Measurements from ENCODE around the gene RPS15. TPM values are rescaled to one million over a fixed set of nuclear protein-coding genes. Genes with fewer than 3 reads are reported as not detected.

RPS15 gene
- total and polyA plus RNA-seq, 2 of the 13 experiments (the other 11 are each of a cell fraction or from before 2014, with no cell fraction given) = 695 to 1,411 TPM

DNA sequence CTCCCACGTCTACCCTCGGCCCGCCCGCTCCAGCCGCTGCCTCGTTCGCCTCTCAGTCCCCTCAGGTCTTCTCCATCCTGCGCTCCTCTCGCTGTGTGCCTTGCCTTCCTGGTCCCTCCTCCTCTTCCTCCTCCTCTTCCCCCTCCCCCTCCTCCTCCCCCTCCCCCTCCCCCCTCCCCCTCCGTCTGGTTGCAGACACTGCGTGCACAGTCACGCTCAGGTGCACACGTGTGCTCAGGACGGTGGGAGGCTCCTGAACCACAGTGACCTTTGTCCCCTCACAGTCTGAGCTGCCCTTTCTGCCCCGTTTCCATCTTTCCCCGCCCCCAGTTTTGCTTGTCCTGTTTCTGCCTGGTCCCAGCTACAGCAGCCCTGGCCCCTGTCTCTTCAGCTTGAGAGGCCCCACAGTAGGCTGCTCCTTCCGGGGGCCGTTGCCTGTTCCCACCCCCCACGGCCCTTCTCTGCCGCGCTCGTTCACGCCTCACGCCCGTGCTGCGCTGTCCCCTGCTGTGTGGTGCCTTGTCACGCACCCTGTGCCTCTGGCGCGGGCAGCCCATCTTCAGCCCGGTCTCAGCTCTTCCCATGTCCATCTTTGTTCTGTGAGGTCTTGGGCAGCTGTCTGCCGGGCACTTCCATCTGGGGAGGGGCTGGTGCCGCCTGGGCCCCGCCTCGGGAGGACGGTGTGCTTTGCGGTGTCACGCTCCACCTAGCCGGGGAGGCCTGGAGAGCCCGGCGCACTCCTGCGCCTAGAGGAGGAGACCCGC is 13.8 kb upstream of the RPS15 start (continued):
- no peak for TF ChIP-seq GTF2F1 (IDR thresholded peaks at IDR 0.05; ENCODE audit: low read length)
- TF ChIP-seq, protein P1, sequence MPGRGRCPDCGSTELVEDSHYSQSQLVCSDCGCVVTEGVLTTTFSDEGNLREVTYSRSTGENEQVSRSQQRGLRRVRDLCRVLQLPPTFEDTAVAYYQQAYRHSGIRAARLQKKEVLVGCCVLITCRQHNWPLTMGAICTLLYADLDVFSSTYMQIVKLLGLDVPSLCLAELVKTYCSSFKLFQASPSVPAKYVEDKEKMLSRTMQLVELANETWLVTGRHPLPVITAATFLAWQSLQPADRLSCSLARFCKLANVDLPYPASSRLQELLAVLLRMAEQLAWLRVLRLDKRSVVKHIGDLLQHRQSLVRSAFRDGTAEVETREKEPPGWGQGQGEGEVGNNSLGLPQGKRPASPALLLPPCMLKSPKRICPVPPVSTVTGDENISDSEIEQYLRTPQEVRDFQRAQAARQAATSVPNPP (CRISPR knock-in tag; IDR thresholded peaks at IDR 0.05) = 0 out of 2 replicates have a peak, but pooled peaks have one; percentile 41
- no peak for TF ChIP-seq AHR (CRISPR knock-in tag; IDR thresholded peaks at IDR 0.05)
- TF ChIP-seq HMGA1 (CRISPR knock-in tag; conservative IDR thresholded peaks at IDR 0.05) = no peak
- no peak for TF ChIP-seq BRCA1 (CRISPR knock-in tag; IDR thresholded peaks at IDR 0.05)
- TF ChIP-seq ZNF775 (CRISPR knock-in tag; IDR thresholded peaks at IDR 0.05; ENCODE audit: borderline replicate concordance) = no peak
- no peak for TF ChIP-seq HNRNPH1 (optimal IDR thresholded peaks at IDR 0.05; ENCODE audit: low read depth, low read length)
- TF ChIP-seq, protein P2, sequence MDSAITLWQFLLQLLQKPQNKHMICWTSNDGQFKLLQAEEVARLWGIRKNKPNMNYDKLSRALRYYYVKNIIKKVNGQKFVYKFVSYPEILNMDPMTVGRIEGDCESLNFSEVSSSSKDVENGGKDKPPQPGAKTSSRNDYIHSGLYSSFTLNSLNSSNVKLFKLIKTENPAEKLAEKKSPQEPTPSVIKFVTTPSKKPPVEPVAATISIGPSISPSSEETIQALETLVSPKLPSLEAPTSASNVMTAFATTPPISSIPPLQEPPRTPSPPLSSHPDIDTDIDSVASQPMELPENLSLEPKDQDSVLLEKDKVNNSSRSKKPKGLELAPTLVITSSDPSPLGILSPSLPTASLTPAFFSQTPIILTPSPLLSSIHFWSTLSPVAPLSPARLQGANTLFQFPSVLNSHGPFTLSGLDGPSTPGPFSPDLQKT (CRISPR knock-in tag; IDR thresholded peaks at IDR 0.05; ENCODE audit: borderline replicate concordance) = no peak
- TF ChIP-seq ZFP37 (CRISPR knock-in tag; IDR thresholded peaks at IDR 0.05; ENCODE audit: borderline replicate concordance) = no peak
- no peak for TF ChIP-seq ATM (IDR thresholded peaks at IDR 0.05; ENCODE audit: borderline replicate concordance)
- TF ChIP-seq RNF2 (conservative IDR thresholded peaks at IDR 0.05; ENCODE audit: low read depth) = no peak
- no peak for TF ChIP-seq SMAD3 (CRISPR knock-in tag; IDR thresholded peaks at IDR 0.05)
- TF ChIP-seq, protein P3, sequence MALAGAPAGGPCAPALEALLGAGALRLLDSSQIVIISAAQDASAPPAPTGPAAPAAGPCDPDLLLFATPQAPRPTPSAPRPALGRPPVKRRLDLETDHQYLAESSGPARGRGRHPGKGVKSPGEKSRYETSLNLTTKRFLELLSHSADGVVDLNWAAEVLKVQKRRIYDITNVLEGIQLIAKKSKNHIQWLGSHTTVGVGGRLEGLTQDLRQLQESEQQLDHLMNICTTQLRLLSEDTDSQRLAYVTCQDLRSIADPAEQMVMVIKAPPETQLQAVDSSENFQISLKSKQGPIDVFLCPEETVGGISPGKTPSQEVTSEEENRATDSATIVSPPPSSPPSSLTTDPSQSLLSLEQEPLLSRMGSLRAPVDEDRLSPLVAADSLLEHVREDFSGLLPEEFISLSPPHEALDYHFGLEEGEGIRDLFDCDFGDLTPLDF (CRISPR knock-in tag; IDR thresholded peaks at IDR 0.05) = no peak
- no peak for TF ChIP-seq MTF2 (CRISPR knock-in tag; IDR thresholded peaks at IDR 0.05; ENCODE audit: borderline replicate concordance)
- TF ChIP-seq, protein P4, sequence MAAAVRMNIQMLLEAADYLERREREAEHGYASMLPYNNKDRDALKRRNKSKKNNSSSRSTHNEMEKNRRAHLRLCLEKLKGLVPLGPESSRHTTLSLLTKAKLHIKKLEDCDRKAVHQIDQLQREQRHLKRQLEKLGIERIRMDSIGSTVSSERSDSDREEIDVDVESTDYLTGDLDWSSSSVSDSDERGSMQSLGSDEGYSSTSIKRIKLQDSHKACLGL (CRISPR knock-in tag; IDR thresholded peaks at IDR 0.05) = peak; percentile 72
- TF ChIP-seq TCF12 (IDR thresholded peaks at IDR 0.05) = no peak
- TF ChIP-seq TCF12 (CRISPR knock-in tag; IDR thresholded peaks at IDR 0.05) = 0 out of 2 replicates have a peak, but pooled peaks have one; percentile 22
- TF ChIP-seq ZNF329 (CRISPR knock-in tag; IDR thresholded peaks at IDR 0.05; ENCODE audit: low read depth) = peak; percentile 69
- TF ChIP-seq, protein P5, sequence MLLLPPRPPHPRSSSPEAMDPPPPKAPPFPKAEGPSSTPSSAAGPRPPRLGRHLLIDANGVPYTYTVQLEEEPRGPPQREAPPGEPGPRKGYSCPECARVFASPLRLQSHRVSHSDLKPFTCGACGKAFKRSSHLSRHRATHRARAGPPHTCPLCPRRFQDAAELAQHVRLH (CRISPR knock-in tag; IDR thresholded peaks at IDR 0.05; ENCODE audit: borderline replicate concordance, low read depth) = peak; percentile 89
- no peak for TF ChIP-seq JARID2 (CRISPR knock-in tag; IDR thresholded peaks at IDR 0.05; ENCODE audit: insufficient replicate concordance)
- no peak for TF ChIP-seq PAF1 (CRISPR knock-in tag; IDR thresholded peaks at IDR 0.05)
- no peak for TF ChIP-seq SMC3 (IDR thresholded peaks at IDR 0.05; ENCODE audit: low read length)
- 0 out of 2 replicates have a peak, but pooled peaks have one; percentile 61 for TF ChIP-seq ZBTB3 (CRISPR knock-in tag; IDR thresholded peaks at IDR 0.05; ENCODE audit: borderline replicate concordance, low read depth)
- no peak for TF ChIP-seq ZNF749 (CRISPR knock-in tag; IDR thresholded peaks at IDR 0.05; ENCODE audit: borderline replicate concordance)
- no peak for TF ChIP-seq ZNF331 (CRISPR knock-in tag; IDR thresholded peaks at IDR 0.05)
- no peak; the same call in 1 of the 2 replicates for TF ChIP-seq WIZ (CRISPR knock-in tag; IDR thresholded peaks at IDR 0.05)
- no peak for TF ChIP-seq THYN1 (CRISPR knock-in tag; IDR thresholded peaks at IDR 0.05; ENCODE audit: borderline replicate concordance, low read depth)
- no peak for TF ChIP-seq PAWR (CRISPR knock-in tag; IDR thresholded peaks at IDR 0.05; ENCODE audit: borderline replicate concordance)
